NCI-H146 (cell line): ENCODE measurements around the gene PTGS1.
"Not testable (repeated sequence)": the region's sequence is repeated elsewhere in the genome, so short reads cannot be mapped to it uniquely, and the experiment has no call there.

Experiments
- DNase-seq: peaks from one replicate; lab custom pipeline; 2025; lab: John Stamatoyannopoulos, UW

PTGS1 gene

GRCh38 chr9:122398371-122398924 lies 27.6 kb downstream of the PTGS1 start:
- DNase-seq, result no peak

GRCh38 chr9:122401896-122402295 lies 31.1 kb downstream of the PTGS1 start:
- DNase-seq, result no peak

DNA sequence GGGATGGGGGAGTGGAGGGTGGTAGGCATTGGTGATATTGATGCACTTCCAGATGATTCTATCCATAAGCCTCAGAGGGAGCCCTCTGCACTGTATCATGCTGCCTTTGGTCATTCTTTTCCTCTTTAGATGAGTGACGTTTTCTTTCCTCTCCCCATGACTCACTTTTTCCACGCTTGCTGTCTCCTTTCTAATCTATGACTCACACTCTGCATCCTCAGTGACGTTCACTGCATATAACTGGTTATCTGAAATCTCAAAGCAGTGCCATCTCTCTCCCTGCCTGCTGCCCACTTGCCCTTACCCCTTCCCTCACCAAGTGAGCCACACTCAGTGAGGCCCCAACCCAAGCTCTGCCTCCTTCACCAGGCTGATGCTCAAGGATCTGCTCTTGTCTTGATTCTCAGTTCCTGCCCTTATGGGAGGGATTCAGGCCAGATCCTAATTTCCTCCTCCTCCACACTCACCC lies 31.6 kb downstream of the PTGS1 start:
- no peak for DNase-seq

DNA sequence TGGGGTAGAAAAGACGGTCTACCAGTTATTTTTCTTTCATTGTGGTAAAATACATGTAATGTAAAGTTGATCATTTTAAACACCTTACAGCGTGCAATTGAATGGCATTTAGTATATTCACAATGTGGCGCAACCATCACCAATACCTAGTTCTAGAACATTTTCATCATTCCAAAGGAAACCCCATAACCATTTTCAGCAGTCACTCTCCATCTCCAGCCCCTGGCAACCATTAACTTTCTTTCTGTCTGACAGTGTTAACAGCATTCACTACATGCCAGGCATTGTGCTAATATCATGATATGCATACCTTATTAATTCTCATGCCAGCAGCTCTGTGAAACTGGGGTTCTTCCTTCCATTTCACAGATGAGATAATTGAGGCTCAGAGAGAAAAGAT lies 32.0 kb downstream of the PTGS1 start:
- DNase-seq, result no peak

GRCh38 chr9:122403381-122404000 lies 32.7 kb downstream of the PTGS1 start:
- DNase-seq, result no peak

DNA sequence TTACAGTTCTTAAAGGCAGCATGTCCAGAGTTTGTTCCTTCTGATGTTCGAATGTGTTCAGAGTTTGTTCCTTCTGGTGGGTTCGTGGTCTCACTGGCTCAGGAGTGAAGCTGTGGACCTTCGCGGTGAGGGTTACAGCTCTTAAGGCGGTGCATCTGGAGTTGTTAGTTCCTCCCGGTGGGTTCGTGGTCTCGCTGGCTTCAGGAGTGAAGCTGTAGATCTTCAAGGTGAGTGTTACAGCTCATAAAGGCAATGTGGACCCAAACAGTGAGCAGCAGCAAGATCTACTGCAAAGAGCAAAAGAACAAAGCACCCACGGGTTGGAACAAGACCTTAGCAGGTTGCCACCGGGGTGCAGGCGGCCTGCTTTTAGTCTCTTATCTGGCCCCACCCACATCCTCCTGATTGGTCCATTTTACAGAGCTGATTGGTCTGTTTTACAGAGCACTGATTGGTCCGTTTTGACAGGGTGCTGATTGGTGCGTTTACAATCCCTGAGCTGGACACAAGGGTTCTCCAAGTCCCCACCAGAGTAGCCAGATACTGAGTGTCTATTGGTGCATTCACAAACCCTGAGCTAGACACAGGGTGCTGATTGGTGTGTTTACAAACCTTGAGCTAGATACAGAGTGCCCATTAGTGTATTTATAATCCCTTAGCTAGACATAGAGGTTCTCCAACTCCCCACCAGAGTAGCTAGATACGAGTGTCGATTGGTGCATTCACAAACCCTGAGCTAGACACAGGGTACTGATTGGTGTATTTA lies 34.7 kb downstream of the PTGS1 start:
- peak; percentile 17 for DNase-seq

DNA sequence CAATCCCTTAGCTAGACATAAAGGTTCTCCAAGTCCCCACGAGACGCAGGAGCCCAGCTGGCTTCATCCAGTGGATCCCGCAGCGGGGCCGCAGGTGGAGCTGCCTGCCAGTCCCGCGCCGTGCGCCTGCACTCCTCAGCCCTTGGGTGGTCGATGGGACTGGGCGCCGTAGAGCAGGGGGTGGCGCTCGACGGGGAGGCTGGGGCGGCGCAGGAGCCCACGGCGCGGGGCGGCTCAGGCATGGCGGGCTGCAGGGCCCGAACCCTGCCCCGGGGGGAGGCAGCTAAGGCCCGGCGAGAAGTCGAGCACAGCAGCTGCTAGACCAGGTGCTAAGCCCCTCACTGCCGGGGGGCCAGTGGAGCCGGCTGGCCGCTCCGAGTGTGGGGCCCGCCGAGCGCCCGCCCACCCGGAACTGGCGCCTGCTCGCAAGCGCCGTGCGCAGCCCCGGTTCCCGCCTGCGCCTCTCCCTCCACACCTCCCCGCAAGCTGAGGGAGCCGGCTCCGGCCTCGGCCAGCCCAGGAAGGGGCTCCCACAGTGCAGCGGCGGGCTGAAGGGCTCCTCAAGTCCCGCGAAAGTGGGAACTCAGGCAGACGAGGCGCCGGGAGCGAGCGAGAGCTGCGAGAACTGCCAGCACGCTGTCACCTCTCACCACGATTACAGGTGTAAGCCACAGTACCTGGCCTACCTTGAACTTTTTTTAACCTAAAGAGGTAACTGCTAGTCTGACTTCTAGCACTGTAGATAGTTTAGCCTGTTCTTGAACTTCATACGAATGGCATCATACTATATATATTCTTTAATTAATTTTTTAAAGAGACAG lies 35.5 kb downstream of the PTGS1 start:
- peak; percentile 40 for DNase-seq

GRCh38 chr9:122414108-122414507 lies 43.3 kb downstream of the PTGS1 start:
- DNase-seq, result not testable (repeated sequence)

- no peak for DNase-seq
Measured at GRCh38 chr9:122418016-122418415, 47.2 kb downstream of the PTGS1 start.

DNA sequence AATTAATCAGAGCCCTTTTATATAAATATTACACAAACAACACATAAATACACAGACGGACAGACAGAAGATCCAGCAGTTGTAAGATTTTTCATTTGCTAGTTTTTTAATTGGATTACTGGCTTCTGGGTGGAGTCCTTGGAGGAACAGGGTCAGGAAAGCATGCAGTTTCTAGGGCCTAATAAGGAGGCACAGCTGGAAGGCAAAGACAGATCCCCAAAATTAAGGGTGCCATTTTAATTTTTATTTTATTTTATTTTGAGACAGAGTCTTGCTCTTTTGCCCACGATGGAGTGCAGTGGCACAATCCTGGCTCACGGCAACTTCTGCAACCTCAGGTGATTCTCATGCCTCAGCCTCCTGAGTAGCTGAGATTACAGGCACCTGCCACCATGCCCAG lies 49.5 kb downstream of the PTGS1 start:
- no peak for DNase-seq

- no peak for DNase-seq
Measured at GRCh38 chr9:122425087-122425486, 54.3 kb downstream of the PTGS1 start.

DNA sequence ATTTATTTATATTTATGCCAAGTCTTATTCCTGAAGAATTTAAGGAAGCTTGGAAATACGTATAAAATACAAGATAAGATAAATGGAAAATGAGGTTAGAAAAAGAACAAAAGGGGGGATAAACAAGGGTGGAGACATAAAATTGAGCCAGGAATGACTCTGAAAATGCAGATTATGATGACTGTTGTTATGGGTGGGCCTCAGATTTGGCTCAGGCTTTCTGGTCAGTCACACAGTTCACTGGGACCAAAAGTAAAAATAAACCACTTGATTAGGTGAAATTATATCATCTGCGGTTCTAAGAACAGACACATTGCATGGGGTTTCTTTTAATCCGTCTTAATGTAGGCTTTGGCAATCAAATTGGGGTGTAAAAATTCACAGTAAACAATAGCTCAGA lies 55.9 kb downstream of the PTGS1 start:
- DNase-seq, result no peak

- no peak for DNase-seq
Measured at GRCh38 chr9:122442568-122442967, 71.7 kb downstream of the PTGS1 start.

- DNase-seq, result no peak
Measured at GRCh38 chr9:122444041-122444733, 73.4 kb downstream of the PTGS1 start.
